GM19023 (cell line): ENCODE data around the gene UBE2O.

Experiments
- ATAC-seq: cut with Tn5 transposase; IDR thresholded peaks from one replicate; pipeline ENCODE4 v1.9.1; 2021; ENCODE audit warnings: mild to moderate bottlenecking, moderate library complexity; ENCODE audit not compliant: unreplicated experiment

Gene UBE2O

GRCh38 chr17:76419576-76420260 lies 33.2 kb downstream of the UBE2O start:
- no peak for ATAC-seq

GRCh38 chr17:76417499-76418143 lies 35.3 kb downstream of the UBE2O start:
- no peak for ATAC-seq

- no peak for ATAC-seq
Observed at GRCh38 chr17:76416899-76417298, 36.1 kb downstream of the UBE2O start.

GRCh38 chr17:76416457-76416856 lies 36.5 kb downstream of the UBE2O start:
- no peak for ATAC-seq

- ATAC-seq, result no peak
Observed at GRCh38 chr17:76415786-76416185, 37.2 kb downstream of the UBE2O start.

GRCh38 chr17:76414334-76415295 lies 38.3 kb downstream of the UBE2O start:
- no peak for ATAC-seq

- no peak for ATAC-seq
Observed at GRCh38 chr17:76411247-76411646, 41.7 kb downstream of the UBE2O start.

- no peak for ATAC-seq
Observed at GRCh38 chr17:76410328-76410965, 42.5 kb downstream of the UBE2O start.

- ATAC-seq, result no peak
Observed at GRCh38 chr17:76408037-76408849, 44.7 kb downstream of the UBE2O start.

- no peak for ATAC-seq
Observed at GRCh38 chr17:76407509-76407908, 45.4 kb downstream of the UBE2O start.

- ATAC-seq, result no peak
Observed at GRCh38 chr17:76405967-76406647, 46.8 kb downstream of the UBE2O start.

- no peak for ATAC-seq
Observed at GRCh38 chr17:76405607-76405966, 47.4 kb downstream of the UBE2O start.

- no peak for ATAC-seq
Observed at GRCh38 chr17:76404976-76405563, 47.9 kb downstream of the UBE2O start.

GRCh38 chr17:76404256-76404655 lies 48.7 kb downstream of the UBE2O start:
- no peak for ATAC-seq

- no peak for ATAC-seq
Observed at GRCh38 chr17:76402711-76403110, 50.2 kb downstream of the UBE2O start.

- ATAC-seq, result no peak
Observed at GRCh38 chr17:76399175-76400172, 53.5 kb downstream of the UBE2O start.

GRCh38 chr17:76398523-76399174 lies 54.3 kb downstream of the UBE2O start:
- no peak for ATAC-seq
